Occipital lobe (tissue), 2 donors: ENCODE data around the gene AKAP8. TPM values are rescaled to one million over a fixed set of nuclear protein-coding genes. Genes with fewer than 3 reads are reported as not detected.
"Not testable (repeated sequence)": the region's sequence is repeated elsewhere in the genome, so short reads cannot be mapped to it uniquely, and the experiment has no call there.

ENCODE experiments used
- DNase-seq: peaks from one replicate; lab custom pipeline; 2025; lab: John Stamatoyannopoulos, UW
- total RNA-seq: library from RNA; depleted of rRNA; stranded (reverse); fragments of >200 nt; gene quantifications from one replicate; pipeline ENCODE4 v1.2.3, GENCODE V29; 2014

AKAP8 gene
- total RNA-seq: 11.7 TPM

DNA sequence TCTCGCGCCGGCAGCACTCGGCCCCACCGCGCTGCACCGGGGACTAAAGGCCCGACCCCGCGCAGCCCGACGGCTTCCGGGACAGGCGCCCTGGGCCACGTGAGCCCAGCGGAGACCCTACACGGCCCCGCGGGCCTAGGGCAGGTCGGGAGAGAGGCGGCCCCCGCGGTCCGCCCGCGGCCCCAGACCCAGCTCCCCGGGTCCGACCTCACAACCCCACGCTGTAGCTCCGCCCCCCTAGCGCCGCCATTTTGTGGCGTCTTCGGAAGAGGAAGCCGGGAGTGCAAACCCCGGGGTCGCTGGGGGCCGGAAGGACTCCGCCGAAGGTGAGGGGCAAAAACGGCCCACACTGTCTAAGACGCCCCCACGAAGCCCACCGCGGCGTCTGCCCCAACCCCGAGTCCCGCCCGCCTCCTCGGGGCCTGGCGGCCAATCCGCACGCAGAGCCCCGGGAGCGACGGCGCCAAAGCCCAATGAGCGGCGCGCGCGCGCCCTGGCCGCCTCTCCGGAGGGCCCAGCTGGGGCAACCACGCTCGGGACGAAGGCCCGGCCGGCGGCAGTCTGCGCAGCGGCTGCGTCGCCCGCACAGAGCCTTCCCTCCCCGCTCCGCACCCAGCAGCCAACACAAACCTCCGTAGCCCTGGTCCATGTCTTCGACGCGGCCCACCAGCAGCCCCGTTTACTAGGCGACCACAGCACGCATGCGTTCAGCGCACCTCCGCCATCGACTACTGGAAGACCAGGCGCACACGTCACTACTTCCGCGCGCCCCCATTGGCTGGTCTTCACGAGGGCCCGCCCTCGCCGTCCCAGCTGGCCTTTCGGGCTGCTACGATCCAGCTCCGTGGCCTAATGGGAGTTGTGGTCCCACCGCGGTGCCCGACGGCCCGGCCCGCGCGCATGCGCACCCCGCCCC, at the start of gene AKAP8:
TSS of gene AKAP8 (minus strand) at position 705 of the 916 bp plus-strand sequence. CDS start at position 649, 56 bp downstream.
- DNase-seq: peak; percentile 95

DNA sequence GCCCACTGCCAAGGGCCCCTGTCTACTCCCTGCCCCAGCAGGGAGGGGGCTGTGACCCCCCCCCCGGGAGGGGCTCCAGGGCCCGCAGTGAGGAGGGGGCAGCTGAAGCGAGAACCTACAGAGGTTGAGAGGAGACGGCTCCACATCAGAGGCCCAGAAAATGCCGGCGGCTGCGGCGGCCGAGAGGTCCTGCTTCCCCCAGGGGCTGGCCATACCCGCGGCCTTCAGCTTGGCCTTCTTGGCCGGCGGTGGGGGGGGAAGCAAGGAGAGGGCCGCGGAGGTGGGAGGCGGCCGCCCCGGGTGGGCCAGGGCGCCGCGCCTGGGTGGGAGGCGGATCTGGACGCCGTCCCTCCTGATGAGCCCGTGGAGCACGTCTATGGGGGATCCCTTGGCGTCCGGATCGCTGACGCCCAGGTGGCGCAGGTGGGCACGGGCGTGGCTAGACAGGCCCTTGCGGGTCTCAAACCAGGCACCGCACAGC, 48.4 kb upstream of the AKAP8 start:
- no peak for DNase-seq

GRCh38 chr19:15427350-15427700, 47.7 kb upstream of the AKAP8 start:
- DNase-seq: no peak

DNA sequence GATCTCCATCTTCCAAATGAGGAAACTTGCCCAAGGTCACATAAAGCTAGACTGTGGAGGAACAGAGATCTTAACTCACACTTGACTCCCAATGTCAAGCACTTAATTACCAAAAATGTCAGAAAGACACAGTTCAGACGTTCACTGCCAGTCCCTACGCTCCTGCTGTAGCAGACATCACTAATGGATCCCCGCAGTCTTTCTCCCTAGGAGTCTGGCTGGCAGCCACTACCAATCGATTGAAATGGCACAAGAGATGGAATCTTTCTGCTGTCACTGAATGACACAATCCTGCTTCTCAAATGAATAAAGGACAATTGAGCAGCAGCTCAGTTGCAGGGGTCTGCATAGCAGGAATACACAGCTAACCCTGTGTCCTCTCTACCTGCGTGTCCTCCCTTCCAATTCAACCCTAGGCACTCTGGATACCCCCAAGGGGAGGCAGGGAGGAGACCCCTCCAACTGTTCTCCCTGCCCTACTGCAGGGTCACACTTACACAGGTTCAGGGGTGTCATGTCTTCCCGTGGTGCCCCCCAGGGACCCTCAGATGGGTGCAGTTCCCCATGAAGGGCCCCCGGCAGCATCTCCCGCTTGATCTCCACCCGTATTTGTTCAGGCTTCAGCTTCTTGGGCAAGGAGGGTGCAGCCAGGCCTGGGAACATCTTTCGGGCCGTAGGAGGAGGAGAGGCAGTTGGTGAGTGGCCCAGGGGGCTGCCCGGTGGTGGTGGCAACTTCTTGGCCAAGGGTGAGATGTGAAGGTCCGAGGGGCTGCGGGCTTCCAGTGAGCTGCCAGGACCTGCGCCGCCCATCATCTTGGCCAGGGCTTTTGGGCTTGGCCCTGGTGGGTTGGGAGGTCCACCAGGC, 47.1 kb upstream of the AKAP8 start:
- no peak for DNase-seq

GRCh38 chr19:15425321-15425950, 45.8 kb upstream of the AKAP8 start:
- DNase-seq: no peak

DNA sequence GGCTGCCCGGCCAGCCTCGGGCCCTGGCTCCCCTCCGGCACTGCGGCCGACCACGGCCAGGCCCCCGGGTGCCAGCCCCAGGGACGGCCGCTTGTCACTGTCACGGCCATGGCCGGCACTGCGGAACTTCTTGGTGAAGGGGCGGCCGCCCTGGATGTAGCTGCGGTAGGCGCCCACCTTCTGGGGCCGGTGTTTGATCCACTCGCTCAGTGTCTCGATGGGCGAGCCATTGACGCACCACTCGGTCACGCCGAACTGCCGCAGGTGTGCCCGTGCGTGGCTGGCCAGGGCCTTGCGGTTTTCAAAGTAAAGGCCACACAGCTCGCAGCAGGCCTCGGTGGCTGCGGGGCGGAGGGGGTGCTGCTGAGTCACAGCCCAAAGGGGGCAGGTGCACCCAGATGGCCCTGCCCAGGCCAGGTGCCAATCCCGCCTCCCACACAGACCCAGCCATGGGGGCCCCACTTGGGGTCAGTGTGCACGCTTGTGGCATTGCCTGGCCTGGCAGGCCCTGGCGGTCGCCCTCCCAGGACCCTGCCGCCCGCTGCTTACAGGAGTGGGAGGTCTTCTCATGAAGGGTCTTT, 45.2 kb upstream of the AKAP8 start:
- DNase-seq: no peak

- no peak for DNase-seq
Observed at GRCh38 chr19:15424121-15424520, 44.5 kb upstream of the AKAP8 start.

- DNase-seq: no peak
Observed at GRCh38 chr19:15423130-15423529, 43.5 kb upstream of the AKAP8 start.

- no peak for DNase-seq
Observed at GRCh38 chr19:15422296-15423075, 42.9 kb upstream of the AKAP8 start.

DNA sequence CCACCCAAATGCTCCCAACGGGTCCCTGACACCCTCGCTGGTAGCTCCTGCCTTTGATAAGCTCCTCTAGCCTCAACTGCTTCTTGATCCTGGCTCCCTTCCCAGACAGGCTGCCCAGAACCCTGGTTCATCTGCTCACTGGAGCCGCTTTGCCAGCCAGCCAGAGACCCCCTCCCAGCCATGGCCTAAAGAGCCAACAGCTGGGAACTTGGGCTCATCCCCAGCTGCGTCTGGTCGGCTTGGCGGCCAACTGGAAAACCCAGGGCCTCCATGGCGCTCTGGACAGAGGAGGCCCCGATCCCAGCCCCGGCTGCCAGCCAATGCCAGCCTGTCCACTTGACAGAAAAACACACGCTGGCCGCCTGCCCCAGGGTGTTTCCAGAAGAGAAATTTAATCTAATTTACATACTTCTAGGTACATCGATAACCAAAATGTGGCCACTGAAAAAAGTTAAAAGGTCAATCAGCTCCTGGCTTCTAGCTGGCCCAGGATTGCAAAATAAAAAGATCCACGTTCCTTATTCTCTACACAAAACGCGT, 42.2 kb upstream of the AKAP8 start:
- DNase-seq: peak; percentile 61

DNA sequence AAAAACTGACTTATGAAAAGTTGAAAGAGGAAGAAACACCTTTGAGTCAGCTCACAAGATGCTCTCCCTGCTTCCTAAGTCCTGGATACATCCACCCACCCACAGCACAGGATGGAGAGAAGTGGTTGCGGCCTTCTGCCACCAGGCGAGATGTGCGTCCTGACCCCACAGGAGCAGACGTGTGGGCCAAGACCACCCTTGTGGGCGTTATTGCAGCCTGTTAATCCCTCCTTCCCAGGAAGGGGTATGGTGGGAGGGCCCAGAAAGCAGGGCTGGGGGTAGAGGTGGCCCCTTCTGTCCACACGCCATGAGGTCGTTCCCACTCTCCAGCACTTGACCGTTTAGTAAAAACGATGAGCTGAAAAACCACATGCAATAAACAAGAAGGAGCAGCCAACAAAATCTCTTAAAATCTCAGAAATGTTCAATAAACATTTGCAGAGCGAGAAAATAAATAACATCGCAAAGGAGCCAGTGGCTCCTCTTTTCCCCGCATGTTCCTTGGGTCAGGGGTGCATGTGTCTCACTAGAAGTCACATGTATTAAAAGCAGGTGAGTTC, 41.6 kb upstream of the AKAP8 start:
- DNase-seq: no peak

- no peak for DNase-seq
Observed at GRCh38 chr19:15419413-15420025, 39.9 kb upstream of the AKAP8 start.

DNA sequence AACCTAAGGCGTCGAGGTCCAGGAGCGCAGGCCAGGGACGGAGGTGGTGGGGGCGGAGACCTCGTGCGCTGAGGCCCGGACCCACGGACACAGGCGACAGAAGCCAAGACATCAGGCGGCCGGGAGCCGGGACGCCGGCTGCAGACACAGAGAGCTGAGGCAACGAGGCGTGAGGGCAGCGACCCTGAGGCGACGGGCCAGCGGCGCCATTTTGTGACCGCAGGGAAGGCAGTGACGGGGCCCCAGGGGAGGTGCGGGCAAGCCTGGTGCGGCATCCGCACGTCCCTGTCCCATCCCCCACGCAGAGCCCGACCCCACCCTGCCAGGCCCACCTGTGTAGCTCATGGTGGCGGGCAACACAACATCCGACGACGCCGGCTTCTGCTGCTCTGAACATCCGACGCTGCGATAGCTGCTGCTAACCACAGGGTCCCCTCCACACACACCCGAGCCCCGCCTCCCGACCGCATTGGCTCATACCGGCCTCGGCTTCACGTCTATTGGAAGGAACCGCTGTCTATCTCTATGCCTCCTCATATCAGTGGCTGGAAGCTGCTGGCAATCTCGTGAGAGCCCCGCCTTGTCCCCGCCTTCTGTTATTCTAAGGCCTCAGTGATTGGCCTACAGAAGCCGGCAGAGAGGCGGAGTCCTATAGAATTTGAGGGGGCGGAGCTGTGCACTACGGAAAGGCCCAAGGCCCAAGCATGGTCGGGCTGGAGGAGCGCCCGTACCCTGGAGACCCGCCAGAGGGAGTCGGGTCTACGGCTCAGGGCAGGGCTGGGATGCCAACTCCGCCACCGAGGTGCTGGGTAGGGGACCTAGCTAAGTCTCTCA, 39.2 kb upstream of the AKAP8 start, which contains the start of gene AKAP8L:
TSS of gene AKAP8L (minus strand) at position 410 of the 834 bp plus-strand sequence. CDS start at position 345, 65 bp downstream.
- peak; percentile 99 for DNase-seq

DNA sequence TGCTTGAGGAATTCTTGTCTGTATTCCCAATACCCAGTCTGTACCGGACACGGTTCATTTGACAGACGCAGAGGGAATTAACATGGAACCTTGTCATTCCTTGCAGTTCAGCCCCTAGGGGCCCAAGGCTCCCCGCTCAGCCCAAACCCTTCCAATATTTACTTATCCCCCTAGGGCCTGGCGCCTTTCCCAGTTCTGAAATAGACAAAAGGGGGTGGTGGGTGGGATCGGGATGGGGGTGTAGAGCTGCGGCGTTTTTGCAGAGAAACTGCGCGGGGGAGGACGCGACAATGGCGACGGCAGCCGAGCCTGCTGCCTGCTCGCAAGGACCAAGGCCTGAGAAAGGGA, 38.6 kb upstream of the AKAP8 start:
- DNase-seq: no peak

- DNase-seq: no peak
Observed at GRCh38 chr19:15417699-15418098, 38.1 kb upstream of the AKAP8 start.

DNA sequence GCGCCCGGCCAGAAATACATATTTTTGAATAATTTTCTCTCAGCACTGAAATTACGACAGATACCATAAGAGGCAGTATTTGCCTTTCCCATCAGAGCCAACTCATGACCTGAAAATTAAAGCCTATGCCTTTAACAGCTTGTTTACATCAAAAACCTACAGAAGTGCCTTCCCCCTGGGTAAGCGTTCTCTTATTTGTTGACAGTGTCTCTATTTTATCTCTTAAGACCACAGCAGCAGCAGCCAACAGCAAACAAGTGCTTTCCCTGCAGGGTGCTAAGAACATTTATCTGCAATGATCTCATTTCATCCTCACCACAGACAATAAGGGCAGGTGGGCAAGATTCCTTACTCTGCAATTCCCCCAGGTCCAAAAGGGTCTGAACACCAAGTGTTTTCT, 33.2 kb upstream of the AKAP8 start:
- no peak for DNase-seq

GRCh38 chr19:15411351-15411750, 31.8 kb upstream of the AKAP8 start:
- DNase-seq: not testable (repeated sequence)

GRCh38 chr19:15404780-15405211, 25.2 kb upstream of the AKAP8 start:
- DNase-seq: no peak
